Muscle of leg (tissue), 11 donors: ENCODE results near the gene GPR85. TPM values are rescaled to one million over a fixed set of nuclear protein-coding genes. Genes with fewer than 3 reads are reported as not detected.
A peak's percentile ranks its signal among the peaks of the same experiment; 100 is the strongest.
"Not testable (repeated sequence)": the region's sequence is repeated elsewhere in the genome, so short reads cannot be mapped to it uniquely, and the experiment has no call there.

Source experiments
- DNase-seq: peaks from one replicate; pipeline ENCODE4 v3.0.0; 2013
- H3K27ac ChIP-seq: one replicate; pipeline ENCODE4 v1.5.1; 2013; ENCODE audit warnings: mild to moderate bottlenecking, low read length, control low read depth
- H3K27me3 ChIP-seq: one replicate; pipeline ENCODE4 v1.6.1; 2013; ENCODE audit warnings: low read length; ENCODE audit not compliant: control insufficient read depth, insufficient read depth
- H3K36me3 ChIP-seq: one replicate; pipeline ENCODE4 v1.6.1; 2013; ENCODE audit warnings: low read length; ENCODE audit not compliant: control insufficient read depth, insufficient read depth
- H3K4me1 ChIP-seq: one replicate; pipeline ENCODE4 v1.6.1; 2013; ENCODE audit warnings: low read length; ENCODE audit not compliant: control insufficient read depth, insufficient read depth
- H3K4me3 ChIP-seq: one replicate; pipeline ENCODE4 v1.5.1; 2013; ENCODE audit warnings: low read length, control low read depth
- H3K9me3 ChIP-seq: replicated peaks from 2 replicates; pipeline ENCODE4 v1.6.1; 2013; ENCODE audit warnings: low read depth, low read length; ENCODE audit not compliant: control insufficient read depth
- WGBS: methylation state at CpG from one replicate; pipeline ENCODE4 v1.1.5; 2013; ENCODE audit warnings: missing lambda C conversion rate; ENCODE audit not compliant: insufficient coverage; 5-methylcytosine and 5-hydroxymethylcytosine counted together
- polyA plus RNA-seq, 8 donors: library from polyadenylated mRNA; unstranded; fragments of 120-200 nt; gene quantifications; one replicate each; pipeline versions ENCODE4 v1.2.1 to v1.2.3, GENCODE V29; 2013; ENCODE audit warnings: inconsistent platforms in 1 of 8, low replicate concordance in 1 of 8; ENCODE audit not compliant: insufficient read length in 8 of 8, insufficient read depth in 1 of 8
- total RNA-seq: library from RNA; stranded (reverse); fragments of 120-200 nt; gene quantifications from one replicate; pipeline ENCODE4 v1.2.4, GENCODE V29; 2013

GPR85 gene
- total and polyA plus RNA-seq, 9 donors = 1.0 to 2.6 (median 1.3) TPM

DNA sequence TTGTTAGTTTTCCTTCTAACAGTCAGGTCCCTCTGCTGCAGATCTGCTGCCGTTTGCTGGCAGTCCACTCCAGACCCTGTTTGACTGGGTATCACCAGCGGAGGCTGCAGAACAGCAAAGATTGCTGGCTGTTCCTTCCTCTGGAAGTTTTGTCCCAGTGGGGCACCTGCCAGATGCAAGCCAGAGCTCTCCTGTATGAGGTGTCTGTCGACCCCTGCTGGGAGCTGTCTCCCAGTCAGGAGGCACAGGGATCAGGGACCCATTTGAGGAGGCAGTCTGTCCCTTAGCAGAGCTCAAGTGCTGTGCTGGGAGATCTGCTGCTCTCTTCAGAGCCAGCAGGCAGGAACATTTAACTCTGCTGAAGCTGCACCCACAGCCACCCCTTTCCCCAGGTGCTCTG, 32.4 kb downstream of the GPR85 start:
- not testable (repeated sequence) for H3K27ac ChIP-seq, H3K36me3 ChIP-seq, H3K27me3 ChIP-seq, DNase-seq, H3K9me3 ChIP-seq, H3K4me3 ChIP-seq, H3K4me1 ChIP-seq
- WGBS = 62% methylated on average over 3 of the region's 3 CpGs

DNA sequence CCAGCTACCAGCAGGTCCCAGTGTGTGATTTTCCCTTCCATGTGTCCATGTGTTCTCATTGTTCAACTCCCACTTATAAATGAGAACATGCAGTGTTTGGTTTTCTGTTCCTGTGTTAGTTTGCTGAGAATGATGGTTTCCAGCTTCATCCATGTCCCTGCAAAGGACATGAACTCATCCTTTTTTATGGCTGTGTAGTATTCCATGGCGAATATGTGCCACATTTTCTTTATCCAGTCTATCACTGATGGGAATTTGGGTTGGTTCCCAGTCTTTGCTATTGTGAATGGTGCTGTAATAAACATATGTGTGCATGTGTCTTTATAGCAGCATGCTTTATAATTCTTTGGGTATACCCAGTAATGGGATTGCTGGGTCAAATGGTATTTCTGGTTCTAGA, 37.4 kb downstream of the GPR85 start:
- H3K27me3 ChIP-seq, H3K4me3 ChIP-seq, H3K36me3 ChIP-seq, H3K9me3 ChIP-seq, H3K4me1 ChIP-seq, DNase-seq, H3K27ac ChIP-seq: not testable (repeated sequence)
- no CpG with 5 or more reads among the region's 1 CpG for WGBS

DNA sequence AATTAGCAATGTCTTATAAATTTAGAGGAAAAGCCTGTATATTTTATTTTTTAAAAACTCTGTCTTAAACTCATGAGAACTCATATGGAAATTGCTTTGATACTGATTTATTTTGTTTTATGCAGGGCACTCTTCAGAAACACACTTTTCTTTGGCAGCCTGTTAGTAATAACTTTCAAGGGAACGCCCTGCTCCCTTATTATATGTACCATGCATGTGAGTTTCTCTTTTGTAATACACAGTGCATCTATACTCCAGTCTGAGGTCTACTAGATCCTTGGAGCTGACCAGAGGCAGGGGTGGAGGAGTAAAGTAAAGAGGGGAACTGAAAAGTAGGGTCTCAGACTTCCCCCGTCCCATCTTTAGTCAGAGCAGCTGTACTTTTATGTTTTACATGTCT, 40.2 kb downstream of the GPR85 start:
- Histone ChIP-seq H3K36me3 (no peaks in the 10 kb centered on the region), H3K27me3 (no peaks in the 10 kb centered on the region), H3K9me3 (no peaks in the 10 kb centered on the region), H3K4me3 (no peak overlapping the region), H3K4me1 (no peaks in the 10 kb centered on the region), H3K27ac (no peak overlapping the region)
- no peak for DNase-seq
- WGBS = no CpG with 5 or more reads among the region's 2 CpGs

DNA sequence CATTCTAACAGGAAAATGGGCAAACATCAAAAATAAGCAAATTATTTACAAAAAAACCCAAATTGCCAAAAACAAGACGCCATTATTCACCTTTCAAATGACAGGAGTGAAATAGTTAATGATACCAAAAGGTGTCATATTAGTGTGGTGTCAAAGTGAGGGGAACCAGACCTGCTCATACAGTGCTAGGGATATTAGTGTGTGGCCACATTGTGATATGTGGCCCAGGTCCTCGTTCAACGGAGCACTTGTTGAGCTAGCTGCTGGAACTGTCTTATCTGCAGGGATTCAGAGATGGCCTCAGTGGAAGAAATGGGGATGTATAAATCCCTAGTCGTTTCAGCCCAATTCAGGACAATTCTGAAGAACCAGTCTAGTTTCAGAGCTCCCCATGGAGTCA, 41.2 kb downstream of the GPR85 start:
- Histone ChIP-seq H3K27ac (no peak overlapping the region), H3K4me1 (no peaks in the 10 kb centered on the region), H3K4me3 (no peak overlapping the region), H3K27me3 (no peaks in the 10 kb centered on the region), H3K9me3 (no peaks in the 10 kb centered on the region), H3K36me3 (no peaks in the 10 kb centered on the region)
- no CpG with 5 or more reads among the region's 4 CpGs for WGBS
- DNase-seq = no peak

DNA sequence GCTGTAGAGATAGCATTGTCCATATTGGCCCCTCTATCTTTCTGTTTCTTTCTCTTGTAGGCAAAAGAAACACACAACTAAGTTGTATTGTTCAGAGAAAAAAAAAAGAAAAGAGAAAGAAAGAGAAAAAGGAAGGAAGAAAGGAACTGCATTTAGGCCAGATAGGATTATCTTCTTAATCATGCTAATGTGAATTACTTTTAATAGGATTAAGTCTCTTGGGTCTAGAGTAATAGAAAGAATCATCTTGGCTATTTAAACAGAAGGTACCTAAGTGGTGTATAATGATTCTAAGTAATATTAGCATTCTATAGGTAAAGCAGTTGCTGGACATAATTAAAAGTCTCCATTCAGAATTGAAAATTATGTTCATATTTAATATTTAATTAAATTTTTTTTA, 42.2 kb downstream of the GPR85 start:
- no peaks in the 10 kb centered on the region for H3K36me3 ChIP-seq
- no peak overlapping the region for H3K27ac ChIP-seq
- no peak for DNase-seq
- no peaks in the 10 kb centered on the region for H3K27me3 ChIP-seq
- H3K4me1 ChIP-seq = no peaks in the 10 kb centered on the region
- no peak overlapping the region for H3K4me3 ChIP-seq
- H3K9me3 ChIP-seq = no peaks in the 10 kb centered on the region

DNA sequence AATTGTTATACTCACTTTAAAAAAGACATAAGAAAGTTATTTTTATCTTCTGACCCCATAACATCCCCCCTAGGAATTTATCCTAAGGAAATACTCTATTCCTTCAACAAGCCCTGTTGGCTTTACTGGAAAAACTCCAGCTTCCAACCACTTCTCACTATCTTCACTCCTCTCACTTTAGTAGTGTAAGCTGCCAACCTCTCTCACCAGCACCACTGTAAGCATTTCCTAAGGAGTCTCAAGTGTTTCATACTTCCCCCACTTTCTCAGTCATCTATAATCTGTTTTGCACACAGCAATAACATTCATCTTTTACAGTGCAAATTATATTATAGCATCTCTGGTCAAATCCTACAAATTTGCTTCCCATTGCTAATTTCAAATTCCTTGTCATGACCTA, 45.8 kb downstream of the GPR85 start:
- no peak overlapping the region for H3K4me3 ChIP-seq
- no peaks in the 10 kb centered on the region for H3K9me3 ChIP-seq
- no peak overlapping the region for H3K27ac ChIP-seq
- H3K4me1 ChIP-seq = no peaks in the 10 kb centered on the region
- no peaks in the 10 kb centered on the region for H3K27me3 ChIP-seq
- DNase-seq = peak; percentile 10
- no peaks in the 10 kb centered on the region for H3K36me3 ChIP-seq

DNA sequence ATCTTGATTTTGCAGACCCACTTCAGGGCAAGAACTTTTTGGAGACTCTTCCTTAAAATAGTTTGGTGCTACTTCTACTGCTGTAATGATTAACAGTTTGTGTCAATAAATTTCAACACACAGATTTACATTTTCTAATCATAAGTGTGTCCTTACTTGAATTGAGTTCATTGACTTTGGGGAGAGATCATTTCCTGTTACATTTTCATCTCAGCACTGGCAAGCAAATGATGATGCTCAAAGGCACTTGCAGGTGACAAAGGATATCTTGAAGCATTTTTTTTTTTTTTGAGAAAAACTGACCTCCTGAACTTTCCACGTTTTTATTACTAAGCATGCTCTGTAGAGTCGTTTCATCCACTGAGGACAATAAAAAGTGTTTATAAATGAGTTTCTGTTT, 52.7 kb downstream of the GPR85 start:
- Histone ChIP-seq H3K4me3 (no peak overlapping the region), H3K27ac (no peak overlapping the region), H3K36me3 (no peaks in the 10 kb centered on the region), H3K9me3 (no peaks in the 10 kb centered on the region), H3K27me3 (no peaks in the 10 kb centered on the region), H3K4me1 (no peaks in the 10 kb centered on the region)
- no peak for DNase-seq
- WGBS = no CpG with 5 or more reads among the region's 2 CpGs

Other genes with a start within 250 kb of the GPR85 start
- 94.7 TPM for gene SMIM30, start 31.7 kb upstream of the GPR85 start, total RNA-seq
- 100 to 1,000 TPM in 1 of 8 donors, 10 to 100 TPM in 7; 77.2 to 104 (median 85.2) TPM for gene SMIM30, start 31.7 kb upstream of the GPR85 start, polyA plus RNA-seq